ENCODE results near the gene CD300LB. TPM values are rescaled to one million over a fixed set of nuclear protein-coding genes. Genes with fewer than 3 reads are reported as not detected.
"Not testable (repeated sequence)": the region's sequence is repeated elsewhere in the genome, so short reads cannot be mapped to it uniquely, and the experiment has no call there.

CD300LB gene
- total and polyA plus RNA-seq, 10 donors = 0.47 to 5.6 (median 2.0) TPM

- Histone ChIP-seq H3K27ac (no peak overlapping the region), H3K9me3 (no peaks in the 10 kb centered on the region), H3K36me3 (no peaks in the 10 kb centered on the region), H3K27me3 (replicated peaks in 1 of 7) (peaks cover 0 to 51% (median 0%) of the 10 kb centered on the region in 7 donors), H3K4me1 (peaks cover 0 to 10% (median 0%) of the 10 kb centered on the region in 6 donors), H3K4me3 (no peak overlapping the region)
- 50 to 67% (median 56%) methylated on average over 3 of the region's 3 CpGs for WGBS, 5 donors
- no peak for DNase-seq
- intact Hi-C loops (cut with DNase I; ENCODE audit: low total_unique reads) = no loop called here
- TF ChIP-seq POLR2A (IDR thresholded peaks at IDR 0.05) (no peak), POLR2AphosphoS5 (IDR thresholded peaks at IDR 0.05) (no peak)
- TF ChIP-seq, protein P1, sequence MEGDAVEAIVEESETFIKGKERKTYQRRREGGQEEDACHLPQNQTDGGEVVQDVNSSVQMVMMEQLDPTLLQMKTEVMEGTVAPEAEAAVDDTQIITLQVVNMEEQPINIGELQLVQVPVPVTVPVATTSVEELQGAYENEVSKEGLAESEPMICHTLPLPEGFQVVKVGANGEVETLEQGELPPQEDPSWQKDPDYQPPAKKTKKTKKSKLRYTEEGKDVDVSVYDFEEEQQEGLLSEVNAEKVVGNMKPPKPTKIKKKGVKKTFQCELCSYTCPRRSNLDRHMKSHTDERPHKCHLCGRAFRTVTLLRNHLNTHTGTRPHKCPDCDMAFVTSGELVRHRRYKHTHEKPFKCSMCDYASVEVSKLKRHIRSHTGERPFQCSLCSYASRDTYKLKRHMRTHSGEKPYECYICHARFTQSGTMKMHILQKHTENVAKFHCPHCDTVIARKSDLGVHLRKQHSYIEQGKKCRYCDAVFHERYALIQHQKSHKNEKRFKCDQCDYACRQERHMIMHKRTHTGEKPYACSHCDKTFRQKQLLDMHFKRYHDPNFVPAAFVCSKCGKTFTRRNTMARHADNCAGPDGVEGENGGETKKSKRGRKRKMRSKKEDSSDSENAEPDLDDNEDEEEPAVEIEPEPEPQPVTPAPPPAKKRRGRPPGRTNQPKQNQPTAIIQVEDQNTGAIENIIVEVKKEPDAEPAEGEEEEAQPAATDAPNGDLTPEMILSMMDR (IDR thresholded peaks at IDR 0.05 in 8 of 11, conservative IDR thresholded peaks at IDR 0.05 in 3 of 11) = no peak
Measured at GRCh38 chr17:74561586-74561985, 30.3 kb upstream of the CD300LB start.

GRCh38 chr17:74558882-74559519, 27.7 kb upstream of the CD300LB start:
- H3K36me3 ChIP-seq = no peaks in the 10 kb centered on the region
- intact Hi-C loops (cut with DNase I; ENCODE audit: low total_unique reads) = no loop called here
- H3K27ac ChIP-seq = no peak overlapping the region
- H3K4me1 ChIP-seq = peaks cover 0 to 10% (median 0%) of the 10 kb centered on the region in 6 donors
- WGBS, 5 donors = 47 to 59% (median 54%) methylated on average over 6 of the region's 6 CpGs
- DNase-seq = no peak
- H3K27me3 ChIP-seq (replicated peaks in 1 of 7) = peaks cover 0 to 26% (median 0%) of the 10 kb centered on the region in 7 donors
- no peaks in the 10 kb centered on the region for H3K9me3 ChIP-seq
- no peak overlapping the region for H3K4me3 ChIP-seq
- TF ChIP-seq POLR2AphosphoS5 (IDR thresholded peaks at IDR 0.05) (no peak), POLR2A (IDR thresholded peaks at IDR 0.05) (no peak)
- TF ChIP-seq, protein P1 (IDR thresholded peaks at IDR 0.05 in 8 of 11, conservative IDR thresholded peaks at IDR 0.05 in 3 of 11) = no peak

DNA sequence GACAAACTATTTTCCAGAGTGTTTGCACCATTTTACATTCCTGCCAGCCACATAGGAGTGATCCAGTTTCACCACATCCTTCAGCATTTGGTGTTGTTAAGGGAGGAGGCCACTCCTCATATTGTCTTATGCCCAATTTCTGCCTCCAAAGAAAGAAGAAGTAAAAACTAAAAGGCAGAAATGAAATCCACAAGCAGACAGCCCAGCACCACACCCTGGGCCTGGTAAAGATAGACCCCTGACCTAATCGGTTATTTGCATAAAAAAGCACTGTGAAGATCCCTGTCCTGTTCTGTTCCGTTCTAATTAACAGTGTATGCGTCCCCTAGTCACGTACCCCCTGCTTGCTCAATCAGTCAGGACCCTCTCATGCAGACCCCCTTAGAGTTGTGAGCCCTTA, 27.1 kb upstream of the CD300LB start:
- 51 to 93% (median 64%) methylated on average over 4 of the region's 4 CpGs for WGBS, 5 donors
- Histone ChIP-seq H3K4me1 (peaks cover 0 to 10% (median 0%) of the 10 kb centered on the region in 6 donors), H3K27me3 (replicated peaks in 1 of 7) (peaks cover 0 to 21% (median 0%) of the 10 kb centered on the region in 7 donors)
- H3K4me3 ChIP-seq; DNase-seq; H3K9me3 ChIP-seq; intact Hi-C loops (cut with DNase I; ENCODE audit: low total_unique reads); H3K36me3 ChIP-seq; H3K27ac ChIP-seq: not testable (repeated sequence)

DNA sequence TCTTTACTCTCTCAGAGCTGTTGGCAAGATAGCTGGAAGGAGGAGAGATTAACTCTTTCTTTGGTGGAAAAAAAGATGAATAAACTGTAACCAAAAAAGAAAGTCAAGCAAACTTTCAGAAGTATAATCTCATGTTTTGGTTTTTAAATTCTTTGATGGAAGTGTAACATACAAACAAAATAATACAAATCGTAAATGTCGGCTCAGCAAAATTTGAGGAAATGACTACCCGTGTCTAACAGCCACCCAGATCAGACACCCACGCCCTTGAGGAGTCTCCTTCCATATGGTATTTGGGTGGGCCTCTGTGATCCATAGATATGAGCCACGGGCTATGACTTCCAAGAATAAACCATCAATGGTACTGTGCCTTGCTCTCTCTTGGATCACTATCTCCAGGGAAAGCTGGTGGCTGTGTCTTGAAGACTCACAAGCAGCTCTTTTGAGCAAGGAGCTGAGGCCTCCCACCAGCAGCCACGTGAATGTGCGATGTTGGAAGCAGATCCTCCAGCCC, 24.2 kb upstream of the CD300LB start:
- no peak for DNase-seq
- WGBS, 5 donors = 61 to 81% (median 66%) methylated on average over 7 of the region's 7 CpGs
- TF ChIP-seq, protein P1 (IDR thresholded peaks at IDR 0.05 in 8 of 11, conservative IDR thresholded peaks at IDR 0.05 in 3 of 11) = no peak
- no peak for TF ChIP-seq POLR2AphosphoS5 (IDR thresholded peaks at IDR 0.05)
- no peak for TF ChIP-seq POLR2A (IDR thresholded peaks at IDR 0.05)
- Histone ChIP-seq H3K4me3 (no peak overlapping the region), H3K27me3 (replicated peaks in 1 of 7) (peaks cover 0 to 11% (median 0%) of the 10 kb centered on the region in 7 donors), H3K27ac (no peak overlapping the region), H3K36me3 (no peaks in the 10 kb centered on the region), H3K4me1 (peaks cover 0 to 10% (median 0%) of the 10 kb centered on the region in 6 donors), H3K9me3 (no peaks in the 10 kb centered on the region)
- intact Hi-C loops (cut with DNase I; ENCODE audit: low total_unique reads) = no loop called here

All from spleen (tissue), 11 donors.